Left ventricle myocardium inferior (tissue), 1 donor: ENCODE data around the gene IMPA2. TPM values are rescaled to one million over a fixed set of nuclear protein-coding genes. Genes with fewer than 3 reads are reported as not detected.
"Not testable (repeated sequence)": the region's sequence is repeated elsewhere in the genome, so short reads cannot be mapped to it uniquely, and the experiment has no call there.

ENCODE experiments used
- DNase-seq: peaks from one replicate; pipeline ENCODE4 v3.0.0-alpha.2; 2020
- H3K27ac ChIP-seq: fragments of 200-600 bp; replicated peaks from 2 replicates; pipeline ENCODE4 v1.8.0; 2021
- H3K27me3 ChIP-seq: fragments of 200-600 bp; 2 replicates; pipeline ENCODE4 v1.8.0; 2021; ENCODE audit warnings: low read depth
- H3K36me3 ChIP-seq: fragments of 200-600 bp; 2 replicates; pipeline ENCODE4 v1.8.0; 2021
- H3K4me1 ChIP-seq: fragments of 200-600 bp; 2 replicates; pipeline ENCODE4 v1.8.0; 2021
- H3K4me3 ChIP-seq: fragments of 200-600 bp; 2 replicates; pipeline ENCODE4 v1.8.0; 2021; ENCODE audit warnings: mild to moderate bottlenecking, moderate library complexity
- H3K9me3 ChIP-seq: fragments of 200-600 bp; replicated peaks from 2 replicates; pipeline ENCODE4 v1.8.0; 2021
- intact Hi-C: fragments of 100-400 bp; cut with micrococcal nuclease; formaldehyde crosslinking; loops from one replicate; pipeline ENCODE4 v1.11.0; 2022
- total RNA-seq: library from RNA; stranded (reverse); fragmentation: NEBNext Ultra II Directional; extraction: Animal tissue kit (Norgen Biotek cat#: 25700); gene quantifications from one replicate; pipeline ENCODE4 v1.2.1, GENCODE V29; 2021
- TF ChIP-seq, protein P1 (sequence below): fragments of 200-600 bp; IDR thresholded peaks from 2 replicates; pipeline ENCODE4 v1.8.0; 2021; ENCODE audit warnings: antibody characterized with exemption, mild to moderate bottlenecking, borderline replicate concordance
- donor health status: DM: no; HTN: yes; CAD: no; lungs with severe emphysema.

IMPA2 gene
- total RNA-seq, 1 donor from 2014 or later = 51.5 TPM

DNA sequence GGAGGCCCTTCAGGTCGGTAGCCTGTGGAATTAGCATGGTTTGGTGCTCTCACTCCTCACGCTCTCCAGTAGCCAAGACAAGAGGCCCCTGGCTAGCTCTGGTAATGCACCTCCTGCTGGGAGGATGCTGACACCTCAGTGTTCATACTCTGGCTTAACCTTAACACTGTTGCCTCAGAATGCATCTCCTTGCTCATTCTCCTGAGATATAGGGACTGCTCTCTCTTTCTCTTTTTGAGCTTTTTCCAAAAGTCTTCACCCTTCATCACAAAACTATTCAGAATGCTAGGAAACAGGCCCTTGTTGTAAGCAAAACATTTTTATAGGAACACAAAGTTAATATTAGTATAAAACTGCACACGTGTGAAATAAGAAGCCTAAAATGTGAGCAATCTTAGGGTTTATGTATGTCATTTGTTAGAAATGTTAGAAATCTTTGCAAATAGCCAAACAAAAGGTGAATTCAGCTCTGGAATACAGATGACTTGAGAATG, 17.3 kb upstream of the IMPA2 start:
- intact Hi-C loops = no loop called here

GRCh38 chr18:11969904-11970835, 11.1 kb upstream of the IMPA2 start:
- H3K4me3 ChIP-seq = no peak overlapping the region
- H3K27ac ChIP-seq = no peak overlapping the region
- intact Hi-C loops = no loop called here
- no peak for DNase-seq
- H3K9me3 ChIP-seq = no peaks in the 10 kb centered on the region
- no peaks in the 10 kb centered on the region for H3K4me1 ChIP-seq
- H3K36me3 ChIP-seq = no peaks in the 10 kb centered on the region
- no peaks in the 10 kb centered on the region for H3K27me3 ChIP-seq
- TF ChIP-seq, protein P1, sequence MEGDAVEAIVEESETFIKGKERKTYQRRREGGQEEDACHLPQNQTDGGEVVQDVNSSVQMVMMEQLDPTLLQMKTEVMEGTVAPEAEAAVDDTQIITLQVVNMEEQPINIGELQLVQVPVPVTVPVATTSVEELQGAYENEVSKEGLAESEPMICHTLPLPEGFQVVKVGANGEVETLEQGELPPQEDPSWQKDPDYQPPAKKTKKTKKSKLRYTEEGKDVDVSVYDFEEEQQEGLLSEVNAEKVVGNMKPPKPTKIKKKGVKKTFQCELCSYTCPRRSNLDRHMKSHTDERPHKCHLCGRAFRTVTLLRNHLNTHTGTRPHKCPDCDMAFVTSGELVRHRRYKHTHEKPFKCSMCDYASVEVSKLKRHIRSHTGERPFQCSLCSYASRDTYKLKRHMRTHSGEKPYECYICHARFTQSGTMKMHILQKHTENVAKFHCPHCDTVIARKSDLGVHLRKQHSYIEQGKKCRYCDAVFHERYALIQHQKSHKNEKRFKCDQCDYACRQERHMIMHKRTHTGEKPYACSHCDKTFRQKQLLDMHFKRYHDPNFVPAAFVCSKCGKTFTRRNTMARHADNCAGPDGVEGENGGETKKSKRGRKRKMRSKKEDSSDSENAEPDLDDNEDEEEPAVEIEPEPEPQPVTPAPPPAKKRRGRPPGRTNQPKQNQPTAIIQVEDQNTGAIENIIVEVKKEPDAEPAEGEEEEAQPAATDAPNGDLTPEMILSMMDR = no peak

More for the DNA sequence above, 17.3 kb upstream of the IMPA2 start:
- TF ChIP-seq, protein P1 = no peak
- Histone ChIP-seq H3K4me3 (no peak overlapping the region), H3K27me3 (no peaks in the 10 kb centered on the region), H3K9me3 (no peaks in the 10 kb centered on the region), H3K27ac (no peak overlapping the region), H3K4me1 (no peaks in the 10 kb centered on the region), H3K36me3 (no peaks in the 10 kb centered on the region)
- DNase-seq = no peak

- intact Hi-C loops, H3K27ac ChIP-seq, H3K4me3 ChIP-seq, H3K9me3 ChIP-seq, DNase-seq, H3K36me3 ChIP-seq, H3K4me1 ChIP-seq, H3K27me3 ChIP-seq: not testable (repeated sequence)
Measured at GRCh38 chr18:11970836-11971226, 10.5 kb upstream of the IMPA2 start.

DNA sequence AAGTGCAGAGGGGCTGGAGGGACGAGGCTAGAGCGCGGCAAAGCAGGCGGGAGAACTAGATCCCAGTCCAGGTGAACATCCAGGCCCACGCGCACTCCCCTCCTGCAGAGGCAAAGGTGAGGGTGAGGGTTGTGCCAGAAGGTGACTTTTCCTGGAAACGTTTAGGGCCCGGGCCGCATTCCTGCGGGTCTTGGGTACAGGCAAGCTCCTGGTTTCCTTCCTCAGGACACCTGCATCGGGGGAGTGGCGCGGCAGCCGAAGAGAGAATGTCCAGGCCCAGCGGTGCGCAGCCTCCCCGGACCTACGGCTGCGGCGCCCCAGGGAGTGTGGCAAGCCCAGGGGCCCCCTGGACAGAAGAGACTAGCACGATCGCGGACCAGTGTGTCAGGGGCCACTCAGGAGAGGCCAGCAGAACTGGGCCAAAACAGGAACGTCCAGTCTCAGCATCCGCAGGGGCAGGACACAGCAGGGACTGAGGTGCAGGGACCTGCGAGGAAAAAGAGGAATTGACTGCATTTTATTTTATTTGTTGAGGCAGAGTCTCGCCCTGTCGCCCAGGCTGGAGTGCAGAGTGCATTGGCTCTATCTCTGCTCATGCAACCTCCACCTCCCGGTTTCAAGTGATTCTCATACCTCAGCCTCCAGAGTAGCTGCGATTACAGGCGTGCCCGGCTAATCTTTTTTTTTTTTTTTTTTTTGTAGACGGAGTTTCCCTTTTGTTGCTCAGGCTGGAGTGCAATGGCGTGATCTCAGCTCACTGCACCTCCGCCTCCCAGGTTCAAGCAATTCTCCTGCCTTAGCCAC, 8.7 kb upstream of the IMPA2 start:
- TF ChIP-seq, protein P1 = no peak
- Histone ChIP-seq H3K27me3 (no peaks in the 10 kb centered on the region), H3K4me3 (no peak overlapping the region), H3K27ac (no peak overlapping the region), H3K4me1 (no peaks in the 10 kb centered on the region), H3K36me3 (no peaks in the 10 kb centered on the region), H3K9me3 (no peaks in the 10 kb centered on the region)
- intact Hi-C loops = no loop called here
- no peak for DNase-seq

DNA sequence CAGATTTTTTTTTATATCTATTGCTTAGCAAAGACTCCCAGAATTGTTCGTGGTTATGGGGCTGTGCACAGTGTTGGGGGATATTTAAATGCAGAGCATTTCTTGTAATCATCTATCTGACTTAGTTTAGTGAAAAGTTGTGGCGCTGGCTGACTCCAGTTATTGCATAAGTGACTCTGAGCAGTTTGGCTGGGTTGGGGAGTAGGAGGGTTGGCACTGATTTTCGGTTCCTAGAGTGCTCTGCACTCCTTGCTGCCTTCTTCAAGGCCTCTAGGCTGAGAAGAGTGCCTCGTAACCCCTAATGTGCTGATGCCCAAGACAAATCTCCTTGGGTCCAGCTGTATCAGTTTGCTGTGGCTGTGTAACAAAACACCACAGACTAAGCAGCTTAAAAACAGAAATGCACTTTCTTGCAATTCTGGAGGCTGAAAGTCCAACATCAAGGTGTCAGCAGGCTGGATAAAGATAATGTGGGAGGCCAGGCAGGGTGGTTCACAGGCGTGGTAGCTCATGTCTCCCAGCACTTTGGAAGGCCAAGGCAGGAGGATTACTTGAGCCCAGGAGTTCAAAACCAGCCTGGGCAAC, 6.5 kb upstream of the IMPA2 start:
- H3K27ac ChIP-seq = no peak overlapping the region
- no peak for DNase-seq
- no peaks in the 10 kb centered on the region for H3K9me3 ChIP-seq
- intact Hi-C loops = no loop called here
- no peaks in the 10 kb centered on the region for H3K27me3 ChIP-seq
- TF ChIP-seq, protein P1 = no peak
- no peak overlapping the region for H3K4me3 ChIP-seq
- no peaks in the 10 kb centered on the region for H3K36me3 ChIP-seq
- peaks cover 4% of the 10 kb centered on the region for H3K4me1 ChIP-seq
